Measurements from ENCODE around the gene PRDM16.

The PRDM16 gene

GRCh38 chr1:3368059-3368458 lies 299.1 kb downstream of the PRDM16 start:
- no peak for DNase-seq (ENCODE audit: low read depth, low spot score)

GRCh38 chr1:3368711-3369445 lies 299.9 kb downstream of the PRDM16 start:
- DNase-seq (ENCODE audit: low read depth, low spot score) = no peak

DNA sequence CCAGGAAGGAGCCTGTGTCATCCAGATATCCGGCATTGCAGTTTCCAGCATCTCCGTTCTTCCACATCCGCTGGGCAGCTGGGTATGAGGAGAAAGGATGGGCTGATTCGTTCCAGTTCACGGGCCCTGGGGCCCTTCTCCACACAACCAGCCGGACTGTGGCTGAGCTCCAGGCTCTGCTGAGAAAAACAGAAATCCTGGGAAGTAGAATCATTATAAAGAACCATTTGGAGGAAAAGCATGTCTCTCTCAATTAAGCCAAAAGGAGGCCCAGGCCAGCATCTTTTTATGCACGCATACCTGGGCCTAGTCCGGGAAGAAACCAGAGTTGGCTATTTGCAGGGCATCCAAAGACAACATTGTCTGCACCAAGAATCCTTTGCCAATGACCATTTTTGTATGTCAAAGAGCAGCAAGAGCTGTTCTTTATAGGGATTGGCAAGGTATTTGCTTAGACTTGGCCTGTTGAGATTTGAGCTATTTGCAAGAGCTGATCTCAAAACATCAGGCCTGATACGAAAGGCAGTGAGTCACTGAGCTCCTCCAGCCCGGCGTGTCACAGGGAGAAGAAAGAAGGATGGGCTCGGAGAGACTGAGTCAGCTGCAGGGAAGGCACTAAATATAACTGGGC lies 300.6 kb downstream of the PRDM16 start:
- peak; percentile 43 for DNase-seq (ENCODE audit: low read depth, low spot score)

- no peak for DNase-seq (ENCODE audit: low read depth, low spot score)
These were observed 302.1 kb downstream of the PRDM16 start for GRCh38 chr1:3370856-3371703.

GRCh38 chr1:3372317-3372716 lies 303.3 kb downstream of the PRDM16 start:
- DNase-seq (ENCODE audit: low read depth, low spot score) = no peak

- DNase-seq (ENCODE audit: low read depth, low spot score) = no peak
These were observed 304.2 kb downstream of the PRDM16 start for GRCh38 chr1:3373175-3373574.

GRCh38 chr1:3373700-3374405 lies 304.9 kb downstream of the PRDM16 start:
- no peak for DNase-seq (ENCODE audit: low read depth, low spot score)

GRCh38 chr1:3375245-3375644 lies 306.2 kb downstream of the PRDM16 start:
- no peak for DNase-seq (ENCODE audit: low read depth, low spot score)

GRCh38 chr1:3377166-3377565 lies 308.2 kb downstream of the PRDM16 start:
- no peak for DNase-seq (ENCODE audit: low read depth, low spot score)

DNA sequence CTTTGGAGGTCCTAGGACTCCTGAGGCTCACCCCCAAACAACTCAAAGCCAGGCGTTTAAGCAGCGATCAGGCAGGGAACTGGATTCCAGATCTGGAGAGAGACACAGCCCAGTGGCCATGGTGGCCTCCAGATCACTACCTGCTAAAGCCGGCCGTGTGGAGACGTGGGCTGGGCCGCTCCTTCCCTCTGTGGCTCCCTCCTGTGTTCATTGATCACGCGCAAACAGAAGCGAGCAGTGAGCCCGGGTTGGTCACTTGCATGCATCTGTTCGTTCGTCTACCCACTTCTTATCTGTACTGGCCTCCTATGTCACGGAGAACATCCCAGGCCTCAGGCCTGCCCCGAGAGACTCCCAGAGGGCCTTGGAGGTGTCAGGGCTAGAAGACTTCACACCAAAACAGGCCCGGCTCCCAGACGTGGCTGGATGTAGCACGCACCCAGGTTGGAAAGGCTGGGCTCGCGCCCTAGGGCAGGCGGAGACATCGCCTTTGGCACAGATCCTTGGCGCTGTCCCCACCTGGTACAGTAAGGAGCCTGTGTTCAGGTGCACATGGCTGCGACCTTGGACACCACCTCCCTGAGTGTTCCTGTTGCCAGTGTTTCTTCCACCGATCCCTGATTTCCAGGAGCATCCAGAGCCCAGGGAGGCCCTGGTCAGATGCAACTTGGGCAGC lies 308.7 kb downstream of the PRDM16 start:
- no peak for DNase-seq (ENCODE audit: low read depth, low spot score)

GRCh38 chr1:3378411-3379208 lies 309.6 kb downstream of the PRDM16 start:
- DNase-seq (ENCODE audit: low read depth, low spot score) = no peak

GRCh38 chr1:3379934-3380333 lies 310.9 kb downstream of the PRDM16 start:
- DNase-seq (ENCODE audit: low read depth, low spot score) = no peak

GRCh38 chr1:3380469-3380868 lies 311.5 kb downstream of the PRDM16 start:
- DNase-seq (ENCODE audit: low read depth, low spot score) = no peak

DNA sequence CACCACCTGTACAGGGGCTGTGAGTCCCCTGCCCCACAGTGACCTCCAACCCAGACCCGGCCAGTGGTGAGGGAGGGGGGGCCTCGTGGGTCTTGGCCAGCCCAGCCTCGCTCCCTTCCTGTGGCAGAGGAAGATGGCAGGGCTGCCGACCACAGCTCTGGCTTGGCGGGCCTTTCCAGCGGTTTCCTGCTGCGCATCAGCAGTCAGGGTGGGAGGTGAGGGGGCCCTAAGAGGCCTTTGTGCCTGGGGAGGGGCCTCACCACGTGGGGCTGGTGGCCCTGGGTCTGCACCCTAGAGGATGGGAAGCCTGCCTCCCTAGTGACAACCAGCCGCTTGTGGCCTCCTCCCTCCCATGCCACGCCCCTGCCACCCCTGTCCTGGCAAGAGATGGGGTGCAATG lies 312.9 kb downstream of the PRDM16 start:
- no peak for DNase-seq (ENCODE audit: low read depth, low spot score)

GRCh38 chr1:3382326-3383057 lies 313.5 kb downstream of the PRDM16 start:
- no peak for DNase-seq (ENCODE audit: low read depth, low spot score)

- DNase-seq (ENCODE audit: low read depth, low spot score) = no peak
These were observed 314.7 kb downstream of the PRDM16 start for GRCh38 chr1:3383679-3384078.

- no peak for DNase-seq (ENCODE audit: low read depth, low spot score)
These were observed 315.4 kb downstream of the PRDM16 start for GRCh38 chr1:3384407-3384806.

DNA sequence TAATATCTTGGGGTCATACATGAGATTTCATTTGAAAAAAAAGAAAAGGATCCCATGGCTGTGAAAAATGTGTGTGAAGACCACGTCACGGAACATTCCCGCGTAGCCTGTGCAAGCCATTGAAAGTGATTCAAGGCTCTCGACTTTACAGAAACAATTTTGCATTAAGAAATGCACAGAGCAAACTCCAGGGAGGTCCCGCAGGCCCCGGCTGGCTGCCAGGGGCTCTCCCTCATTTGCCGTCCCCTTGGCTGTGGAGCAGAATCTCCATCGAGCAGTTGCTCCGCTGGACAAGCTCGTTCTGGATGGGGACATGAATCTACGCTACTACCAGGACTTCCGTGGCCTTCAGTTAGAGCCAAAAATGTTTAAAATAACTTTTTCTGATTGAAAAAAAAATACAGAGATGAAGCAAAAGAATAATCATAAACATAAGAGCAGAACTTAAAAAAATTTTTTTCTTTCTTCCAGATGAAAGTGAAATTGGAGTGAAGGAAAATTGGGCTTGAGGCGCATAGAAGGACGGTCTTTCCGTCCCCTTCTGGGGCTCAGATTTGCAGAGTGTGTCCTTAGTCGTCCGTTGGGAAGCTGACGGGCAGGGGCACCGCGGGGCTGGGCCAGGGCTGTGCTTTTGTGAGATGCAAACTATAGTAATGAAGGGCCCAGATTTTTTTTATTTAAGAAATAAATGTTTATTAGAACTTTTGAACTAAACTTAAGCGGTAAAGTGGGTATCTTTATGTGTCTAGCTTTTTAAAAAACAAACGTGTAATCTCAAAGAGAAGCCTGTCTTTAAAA lies 317.4 kb downstream of the PRDM16 start:
- DNase-seq (ENCODE audit: low read depth, low spot score) = no peak

DNA sequence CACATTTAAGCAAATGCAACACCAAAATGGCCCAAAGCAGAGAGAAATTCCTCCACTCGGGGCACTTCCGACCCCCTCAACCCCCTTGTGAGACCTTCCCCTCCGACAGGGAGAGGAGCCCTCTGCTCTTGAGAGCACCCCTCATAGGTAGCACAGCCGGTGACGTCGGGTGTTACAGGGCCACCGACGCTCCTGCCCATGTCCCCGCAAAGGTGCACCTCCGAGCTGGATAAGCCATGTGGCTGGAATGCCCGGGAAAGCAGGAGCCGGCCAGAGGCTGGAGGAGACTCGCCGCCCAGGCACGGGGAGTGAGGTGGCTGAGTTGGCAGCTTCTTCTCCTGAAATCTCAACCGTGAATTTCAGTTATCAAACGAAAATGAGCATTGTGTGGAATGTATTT lies 318.4 kb downstream of the PRDM16 start:
- no peak for DNase-seq (ENCODE audit: low read depth, low spot score)
